Testis (tissue), 2 donors: ENCODE measurements around the gene LYRM4.

Source experiments
- CTCF ChIP-seq, 3 experiments: fragments of 450-650 bp in 2 of 3; fragments of 200-600 bp in 1 of 3; sonication (generic) in 1 of 3; IDR thresholded peaks; one replicate each; pipeline ENCODE4 v1.5.1; 2016 to 2019; ENCODE audit warnings: antibody characterized with exemption in 3 of 3, mild to moderate bottlenecking in 2 of 3, moderate library complexity in 1 of 3
- POLR2A ChIP-seq: fragments of 450-650 bp; IDR thresholded peaks from one replicate; pipeline ENCODE4 v1.6.1; 2017; ENCODE audit warnings: antibody characterized with exemption, mild to moderate bottlenecking, moderate library complexity

GRCh38 chr6:5250451-5250850 lies 10.3 kb downstream of the LYRM4 start:
- TF ChIP-seq CTCF (IDR thresholded peaks at IDR 0.05) (no peak), POLR2A (no peak)
